GM19395 (cell line): Measurements from ENCODE around the gene CMIP.

ENCODE experiments used
- ATAC-seq: cut with Tn5 transposase; IDR thresholded peaks from one replicate; pipeline ENCODE4 v1.9.1; 2021; ENCODE audit warnings: mild to moderate bottlenecking, moderate library complexity; ENCODE audit not compliant: unreplicated experiment

The CMIP gene

DNA sequence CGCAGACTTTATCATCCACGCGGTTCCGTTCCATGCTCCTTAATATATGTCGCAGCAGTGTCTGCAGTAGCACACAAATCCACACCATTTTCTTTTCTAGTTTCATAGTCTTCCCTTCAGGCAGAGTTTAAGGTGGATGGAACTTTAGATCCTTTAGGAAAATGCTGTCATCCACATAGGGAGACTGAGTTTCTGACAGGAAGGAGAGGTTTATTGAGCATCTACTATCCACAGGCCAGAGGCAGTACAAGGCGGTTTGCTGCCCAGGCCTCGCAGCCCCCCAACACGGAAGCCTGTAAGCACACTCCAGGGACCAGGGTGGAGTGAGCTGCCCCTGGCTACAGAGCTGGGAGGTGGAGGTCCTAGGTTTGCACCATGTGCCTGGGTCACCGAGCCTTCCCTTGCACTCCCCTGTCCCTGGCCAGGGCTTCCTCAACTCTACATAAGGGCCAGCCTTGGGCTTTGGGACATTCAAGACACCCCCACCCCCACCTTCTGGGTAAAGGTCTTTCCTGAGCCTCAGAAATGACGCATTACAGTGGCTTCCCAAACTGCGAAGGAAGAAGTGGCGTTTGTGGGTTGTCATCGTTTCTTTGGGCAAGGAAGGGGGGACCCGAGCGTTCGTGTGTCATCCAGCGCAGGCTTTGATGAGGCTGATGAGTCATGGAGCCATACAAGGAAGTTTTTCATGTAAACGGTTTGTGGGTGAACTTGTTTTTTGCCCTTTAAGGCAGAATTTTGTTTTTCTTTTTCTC, 188.0 kb downstream of the CMIP start:
- no peak for ATAC-seq

GRCh38 chr16:81633147-81633619, 188.6 kb downstream of the CMIP start:
- ATAC-seq = no peak

GRCh38 chr16:81633680-81634379, 189.2 kb downstream of the CMIP start:
- ATAC-seq = no peak

- ATAC-seq = no peak
These were observed 189.9 kb downstream of the CMIP start for GRCh38 chr16:81634380-81635062.

DNA sequence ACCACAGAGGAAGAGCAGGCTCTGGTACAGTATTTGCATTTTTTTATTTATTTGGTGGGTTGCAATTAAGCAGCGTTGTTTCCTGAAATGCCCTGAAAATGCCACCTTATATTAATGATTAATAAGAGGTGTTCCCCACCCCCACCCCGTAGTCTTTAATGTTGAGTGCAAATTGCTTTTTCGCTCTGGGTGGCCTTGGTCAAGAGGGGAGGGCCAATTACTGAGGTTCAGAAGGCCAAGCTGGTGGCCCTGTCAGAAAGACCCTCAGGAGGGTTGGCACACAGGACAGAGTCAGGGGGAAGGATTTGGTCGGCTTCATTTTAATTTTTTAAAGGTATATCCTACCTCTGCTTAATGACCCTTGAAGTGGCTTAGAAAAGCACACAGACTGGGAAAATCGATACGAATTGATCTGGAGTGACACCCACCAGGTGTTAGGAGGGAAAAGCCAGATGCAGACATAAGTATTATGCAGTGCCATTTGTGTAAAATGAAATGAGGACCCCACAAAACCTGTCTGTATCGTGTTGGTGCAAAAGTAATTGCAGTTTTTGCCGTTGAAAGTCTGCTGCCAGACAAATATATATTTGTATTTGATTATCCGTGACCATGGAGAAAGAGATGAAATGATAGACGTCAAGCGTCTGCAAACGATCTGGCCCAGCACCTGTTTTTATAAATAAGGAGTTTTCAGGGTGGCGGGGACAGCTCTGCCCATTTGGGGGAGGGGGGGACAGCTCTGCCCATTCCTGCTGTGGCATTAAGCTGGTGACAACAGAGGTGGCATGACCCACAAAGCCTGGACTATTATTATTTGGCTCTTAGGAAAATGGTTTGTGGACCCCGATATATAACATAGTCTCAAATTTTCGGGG, 190.7 kb downstream of the CMIP start:
- ATAC-seq = no peak

- ATAC-seq = no peak
These were observed 191.8 kb downstream of the CMIP start for GRCh38 chr16:81636298-81636993.

- no peak for ATAC-seq
These were observed 193.0 kb downstream of the CMIP start for GRCh38 chr16:81637336-81638235.

GRCh38 chr16:81638286-81638945, 193.8 kb downstream of the CMIP start:
- ATAC-seq = no peak

DNA sequence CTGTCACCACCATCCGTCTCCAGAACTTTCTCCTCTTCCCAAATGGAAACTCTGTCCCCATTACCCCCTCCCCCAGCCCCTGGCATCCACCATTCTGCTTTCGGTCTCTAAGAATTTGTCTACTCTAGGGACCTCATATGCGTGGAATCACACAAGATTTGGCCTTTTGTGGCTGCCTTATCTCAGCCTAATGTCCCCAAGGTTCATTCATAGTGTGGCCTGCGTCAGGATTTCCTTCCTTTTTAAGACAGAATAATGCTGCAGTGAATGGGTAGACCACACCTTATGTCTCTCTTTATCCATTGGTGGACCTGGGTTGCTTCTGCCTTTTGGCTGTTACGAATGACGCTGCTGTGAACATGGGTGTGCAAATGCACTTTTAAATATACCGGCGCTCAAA, 194.7 kb downstream of the CMIP start:
- no peak for ATAC-seq

GRCh38 chr16:81639931-81640680, 195.5 kb downstream of the CMIP start:
- ATAC-seq = no peak

GRCh38 chr16:81640681-81641070, 196.1 kb downstream of the CMIP start:
- no peak for ATAC-seq

GRCh38 chr16:81641395-81642106, 196.9 kb downstream of the CMIP start:
- ATAC-seq = no peak

DNA sequence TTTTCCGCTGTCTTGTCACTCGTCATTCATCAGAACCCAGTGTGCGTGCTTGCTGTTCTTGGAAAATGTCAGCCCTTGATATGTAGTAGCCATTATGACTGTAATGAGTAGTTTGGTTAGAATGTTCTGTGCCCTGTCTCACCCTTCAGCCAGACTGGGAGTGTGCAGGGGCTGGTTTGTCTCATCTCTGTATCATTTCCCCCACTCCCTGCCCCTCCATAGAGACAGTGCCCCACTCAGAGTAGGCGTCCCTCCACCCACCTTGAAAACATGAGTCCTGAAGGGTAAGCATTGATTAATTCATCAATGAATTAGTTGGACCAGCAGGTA, 197.5 kb downstream of the CMIP start:
- no peak for ATAC-seq

GRCh38 chr16:81642943-81643342, 198.3 kb downstream of the CMIP start:
- ATAC-seq = no peak

- no peak for ATAC-seq
These were observed 200.7 kb downstream of the CMIP start for GRCh38 chr16:81645266-81645694.

GRCh38 chr16:81645925-81646324, 201.3 kb downstream of the CMIP start:
- no peak for ATAC-seq

DNA sequence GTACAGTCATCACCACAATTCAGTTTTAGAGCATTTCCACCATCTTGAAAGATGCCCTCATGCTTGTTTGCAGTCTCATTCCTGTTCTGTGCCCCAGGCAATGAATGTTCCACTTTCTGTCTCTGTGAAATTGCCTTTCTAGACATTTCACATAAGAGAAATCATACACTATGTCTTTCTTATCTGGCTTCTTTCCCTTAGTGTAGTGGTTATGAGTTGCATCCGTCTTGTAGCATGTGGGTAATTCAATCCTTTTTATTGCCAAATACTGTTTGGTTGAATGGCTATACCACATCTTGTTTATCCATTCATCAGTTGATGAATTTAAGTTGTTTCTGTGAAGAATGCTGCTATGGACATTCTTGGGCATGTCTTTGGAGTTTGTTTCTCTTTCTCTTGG, 202.0 kb downstream of the CMIP start:
- ATAC-seq = no peak
